K562 (cell line): ENCODE measurements around the gene AMH. TPM values are rescaled to one million over a fixed set of nuclear protein-coding genes. Genes with fewer than 3 reads are reported as not detected.

ENCODE experiments used
- ATAC-seq: fragments of 200-7000 bp; cut with Tn5 transposase; 3 replicates; pipeline ENCODE4 v1.9.1; 2020; ENCODE audit warnings: moderate library complexity
- BruUV-seq: library from RNA; stranded (reverse); fragments of 400-500 nt; replicated peaks from 2 replicates; lab custom pipeline; 2021; lab: Mats Ljungman, UMichigan
- CTCF ChIA-PET: fragments of 300-600 bp; formaldehyde crosslinking; extraction: SDS; loops from one replicate; lab custom pipeline; 2021; ENCODE audit warnings: low intra/inter-chr PET ratio; lab: Yijun Ruan, JAX
- POLR2A ChIA-PET: fragments of 300-600, 350-650 bp; sonication (Branson Sonifier 250); formaldehyde crosslinking; extraction: SDS; loops from one replicate; lab custom pipeline; 2021; ENCODE audit warnings: antibody characterized with exemption, inconsistent platforms; lab: Yijun Ruan, JAX
- DNase-seq, 4 experiments: peaks; one replicate each; pipeline versions ENCODE4 v3.0.0 to v3.0.0-alpha.2; 2011 to 2018; ENCODE audit warnings: low spot score in 3 of 4, mixed read lengths in 3 of 4; ENCODE audit errors: extremely low read depth in 1 of 4
- FAIRE-seq: peaks from 2 replicates; lab custom pipeline; 2011; peaks lifted over from hg19 to GRCh38; lab: Jason Lieb, UNC
- H2AFZ ChIP-seq: 2 replicates; pipeline ENCODE4 v1.6.0; 2011; ENCODE audit warnings: low read depth, low read length, control low read depth, inconsistent platforms
- H3K27ac ChIP-seq: fragments of 200-600 bp; 3 replicates; pipeline ENCODE4 v1.8.0; 2011; ENCODE audit warnings: low read depth, mild to moderate bottlenecking, control low read depth, inconsistent platforms, low read length, moderate library complexity, mixed read lengths; ENCODE audit errors: extremely low read depth
- H3K27me3 ChIP-seq, 2 experiments: fragments of 300-600 bp in 1 of 2; 2 replicates in 1 of 2; 3 replicates in 1 of 2; pipeline versions ENCODE4 v1.6.0 to v1.8.0; 2011; ENCODE audit warnings: inconsistent platforms in 2 of 2, low read length in 2 of 2, mild to moderate bottlenecking in 1 of 2, mixed read lengths in 1 of 2, moderate library complexity in 1 of 2; ENCODE audit not compliant: control insufficient read depth in 2 of 2, insufficient read depth in 2 of 2
- H3K36me3 ChIP-seq: fragments of 300-600 bp; 3 replicates; pipeline ENCODE4 v1.8.0; 2011; ENCODE audit warnings: mild to moderate bottlenecking, low read length, inconsistent platforms; ENCODE audit not compliant: control insufficient read depth, insufficient read depth
- H3K4me1 ChIP-seq, 2 experiments: fragments of 200-600 bp in 1 of 2; replicated peaks in 1 of 2; 2 replicates in 1 of 2; 3 replicates in 1 of 2; pipeline versions ENCODE4 v1.5.1 to v1.8.0; 2011; ENCODE audit warnings: inconsistent platforms in 2 of 2, low read length in 2 of 2, mild to moderate bottlenecking in 1 of 2, mixed read lengths in 1 of 2, moderate library complexity in 1 of 2; ENCODE audit not compliant: control insufficient read depth in 2 of 2, insufficient read depth in 2 of 2
- H3K4me2 ChIP-seq: 2 replicates; pipeline ENCODE4 v1.6.1; 2011; ENCODE audit warnings: low read length, control low read depth, inconsistent platforms, mixed read lengths; ENCODE audit not compliant: insufficient read depth
- H3K4me3 ChIP-seq: fragments of 200-600 bp; sonication (generic), shearing (Covaris generic); 2 replicates; pipeline ENCODE4 v1.5.1; 2016; ENCODE audit warnings: control low read depth, inconsistent platforms
- H3K79me2 ChIP-seq: fragments of 200-600 bp; 3 replicates; pipeline ENCODE4 v1.8.0; 2011; ENCODE audit warnings: low read length, inconsistent platforms; ENCODE audit not compliant: control insufficient read depth, insufficient read depth
- H3K9ac ChIP-seq, 2 experiments: 2 replicates each; pipeline versions ENCODE4 v1.6.0 to v1.6.1; 2011; ENCODE audit warnings: low read depth in 2 of 2, low read length in 2 of 2, control low read depth in 1 of 2, inconsistent platforms in 1 of 2, mild to moderate bottlenecking in 1 of 2, mixed read lengths in 1 of 2; ENCODE audit not compliant: insufficient read depth in 1 of 2
- H3K9me1 ChIP-seq: one replicate; pipeline ENCODE4 v1.6.0; 2011; ENCODE audit warnings: inconsistent platforms, mild to moderate bottlenecking, low read length, moderate library complexity; ENCODE audit not compliant: control insufficient read depth, insufficient read depth
- H3K9me3 ChIP-seq: replicated peaks from 2 replicates; pipeline ENCODE4 v1.5.1; 2011; ENCODE audit warnings: low read depth, low read length, inconsistent platforms; ENCODE audit not compliant: control insufficient read depth, insufficient read depth
- H4K20me1 ChIP-seq: replicated peaks from 2 replicates; pipeline ENCODE4 v1.6.1; 2011; ENCODE audit warnings: low read length, inconsistent platforms, mixed read lengths; ENCODE audit not compliant: control insufficient read depth, insufficient read depth
- CBX1 ChIP-seq: sonication (generic); IDR thresholded peaks from 2 replicates; pipeline ENCODE4 v1.6.1; 2016; ENCODE audit warnings: antibody characterized with exemption, low read depth, mild to moderate bottlenecking
- CBX8 ChIP-seq: fragments of 200-600 bp; sonication (generic); IDR thresholded peaks from 2 replicates; pipeline ENCODE4 v1.6.1; 2012; ENCODE audit warnings: borderline replicate concordance, mixed run types, low read depth, mild to moderate bottlenecking, moderate library complexity, mixed read lengths, low read length, control low read depth, inconsistent platforms; ENCODE audit not compliant: poor library complexity, severe bottlenecking; ENCODE audit errors: extremely low read depth
- DLX4 ChIP-seq: fragments of 250-450 bp; sonication (Bioruptor Pico); IDR thresholded peaks from 2 replicates; pipeline ENCODE4 v1.6.1; 2021; ENCODE audit warnings: mild to moderate bottlenecking
- ELK3 ChIP-seq: fragments of 450-650 bp; formaldehyde crosslinking; IDR thresholded peaks from 2 replicates; pipeline ENCODE4 v1.4.0; 2020; ENCODE audit warnings: mild to moderate bottlenecking
- ESRRB ChIP-seq: fragments of 250-450 bp; sonication (Bioruptor Pico); IDR thresholded peaks from 2 replicates; pipeline ENCODE4 v1.5.0; 2020; ENCODE audit warnings: mild to moderate bottlenecking, moderate library complexity, borderline replicate concordance
- FUS ChIP-seq: fragments of 200-400 bp; formaldehyde crosslinking; optimal IDR thresholded peaks from 2 replicates; pipeline ENCODE3; 2017; ENCODE audit warnings: low read depth, low read length
- HDAC6 ChIP-seq: IDR thresholded peaks from 2 replicates; pipeline ENCODE4 v1.6.1; 2012; ENCODE audit warnings: low read depth, mild to moderate bottlenecking, control low read depth, inconsistent platforms, low read length, moderate library complexity
- MAX ChIP-seq: sonication (generic); formaldehyde crosslinking; IDR thresholded peaks from 2 replicates; pipeline ENCODE4 v1.9.0; 2022; ENCODE audit warnings: mild to moderate bottlenecking, missing genetic modification reagents
- MCM5 ChIP-seq: fragments of 450-650 bp; IDR thresholded peaks from 2 replicates; pipeline ENCODE4 v1.6.1; 2016; ENCODE audit warnings: low read depth
- NCOR1 ChIP-seq: fragments of 450-650 bp; IDR thresholded peaks from 2 replicates; pipeline ENCODE4 v1.6.1; 2016; ENCODE audit warnings: mild to moderate bottlenecking, moderate library complexity
- NFXL1 ChIP-seq: fragments of 450-650 bp; formaldehyde crosslinking; IDR thresholded peaks from 2 replicates; pipeline ENCODE4 v1.4.0; 2021; ENCODE audit warnings: mild to moderate bottlenecking
- NR3C1 ChIP-seq: sonication (generic); formaldehyde crosslinking; IDR thresholded peaks from 2 replicates; pipeline ENCODE4 v1.8.1; 2022; ENCODE audit warnings: missing genetic modification reagents
- PHF20 ChIP-seq: fragments of 450-650 bp; IDR thresholded peaks from 2 replicates; pipeline ENCODE4 v1.6.1; 2018; ENCODE audit not compliant: partially characterized antibody
- POLR2AphosphoS5 ChIP-seq: IDR thresholded peaks from 2 replicates; pipeline ENCODE4 v1.6.1; 2011; ENCODE audit warnings: mild to moderate bottlenecking, low read depth, low read length, moderate library complexity; ENCODE audit not compliant: control insufficient read depth, insufficient read depth
- POLR2G ChIP-seq: fragments of 200-400 bp; formaldehyde crosslinking; IDR thresholded peaks from 2 replicates; pipeline ENCODE4 v1.6.1; 2017; ENCODE audit warnings: low read depth, mild to moderate bottlenecking, antibody characterized with exemption, low read length, moderate library complexity
- RBM39 ChIP-seq: fragments of 200-400 bp; formaldehyde crosslinking; optimal IDR thresholded peaks from 2 replicates; pipeline ENCODE3; 2018; ENCODE audit warnings: low read depth, low read length
- ZBTB17 ChIP-seq: fragments of 450-650 bp; formaldehyde crosslinking; IDR thresholded peaks from 2 replicates; pipeline ENCODE4 v1.4.0; 2020; ENCODE audit warnings: mild to moderate bottlenecking
- ZNF584 ChIP-seq: fragments of 200-800 bp; sonication (Bioruptor generic); IDR thresholded peaks from 2 replicates; pipeline ENCODE4 v1.6.1; 2016; ENCODE audit warnings: low read depth, mild to moderate bottlenecking, missing genetic modification characterization, missing compliant biosample characterization
- ZNF644 ChIP-seq: fragments of 200-800 bp; sonication (Bioruptor generic); IDR thresholded peaks from 2 replicates; pipeline ENCODE4 v1.6.1; 2016; ENCODE audit warnings: low read depth, missing genetic modification characterization, missing compliant biosample characterization
- ZNF699 ChIP-seq: fragments of 250-450 bp; sonication (Bioruptor Pico); IDR thresholded peaks from 2 replicates; pipeline ENCODE4 v1.8.0; 2021; ENCODE audit warnings: mild to moderate bottlenecking, moderate library complexity; ENCODE audit not compliant: insufficient replicate concordance
- WGBS: fragments of 100-300 bp; shearing (Covaris generic); methylation state at CpG from one replicate; pipeline ENCODE4 v1.1.6; 2016; ENCODE audit warnings: low coverage, mixed read lengths; ENCODE audit not compliant: insufficient coverage; ENCODE audit errors: missing lambda C conversion rate; 5-methylcytosine and 5-hydroxymethylcytosine counted together
- in situ Hi-C: fragments of 300-500 bp; cut with MboI; formaldehyde crosslinking; loops from 4 replicates; pipeline ENCODE4 v1.15.0; 2018; ENCODE audit warnings: inconsistent platforms, mixed read lengths
- intact Hi-C: fragments of 100-400 bp; cut with micrococcal nuclease; formaldehyde crosslinking; loops from 2 replicates; pipeline ENCODE4 v1.14.2; 2022
- polyA plus RNA-seq, 8 experiments: library from polyadenylated mRNA; depleted of rRNA in 4 of 8; stranded (reverse) in 5 of 8; unstranded in 3 of 8; fragments of >200 nt; fragmentation: Nextera tagmentation in 2 of 8; fragmentation: Illumina TruSeq in 1 of 8; extraction: Ambion mirVana in 2 of 8; extraction: Trizol in 1 of 8; gene quantifications; 2 replicates each; pipeline versions ENCODE4 v1.2.1 to v1.2.3, GENCODE V29; 2011 to 2014; ENCODE audit warnings: inconsistent platforms in 1 of 8, missing spikeins in 1 of 8
- total RNA-seq, 7 experiments: library from RNA; depleted of rRNA in 6 of 7; stranded (reverse); fragments of >200 nt in 6 of 7; fragmentation: Illumina TruSeq in 2 of 7; extraction: Trizol in 2 of 7; gene quantifications; 2 replicates each; pipeline versions ENCODE4 v1.2.1 to v1.2.3, GENCODE V29; 2011 to 2021; ENCODE audit warnings: low replicate concordance in 1 of 7

AMH gene
- total and polyA plus RNA-seq, 9 of the 15 experiments (the other 6 are each of a cell fraction or from before 2014, with no cell fraction given): 0.29 to 27.4 (median 2.6) TPM; not detected in 2

- H4K20me1 ChIP-seq: 0 out of 2 replicates have a peak, but pooled peaks cover 13% of the 10 kb centered on the region
- no peak overlapping the region for H3K4me2 ChIP-seq
- H3K27me3 ChIP-seq: no peaks in the 10 kb centered on the region
- in situ Hi-C loops (loop anchor here (10.0 kb wide), 1 partner anchor 84 kb away; no protein-coding TSS in a partner anchor), intact Hi-C loops (no loop called here)
- FAIRE-seq (no peak), DNase-seq (no peak), ATAC-seq (peak; percentile 3; the same call in 1 of the 3 replicates)
- H3K4me1 ChIP-seq: peaks cover 0 to 79% of the 10 kb centered on the region in 2 experiments; a peak in 3 of 5 replicates
- no peak overlapping the region for H3K27ac ChIP-seq
- 83% methylated on average over 11 of the region's 12 CpGs for WGBS
- peak overlapping the region in 1 of 2 experiments; percentile 70; a peak in 2 of 4 replicates for H3K9ac ChIP-seq
- peaks cover 79% of the 10 kb centered on the region; the same call in 2 of the 3 replicates for H3K36me3 ChIP-seq
- no peak overlapping the region for H3K4me3 ChIP-seq
- ChIA-PET CTCF (no interaction called here), POLR2A (interaction anchor here (0.5 to 1.9 kb wide), 7 partner anchors 9 to 496 kb away, joined by 3 to 9 read pairs (median 3); no protein-coding TSS in a partner anchor)
- no peak overlapping the region for H2AFZ ChIP-seq
- H3K9me3 ChIP-seq: no peaks in the 10 kb centered on the region
- H3K9me1 ChIP-seq: no peaks in the 10 kb centered on the region
- TSS peak; percentile 38 for BruUV-seq
- peaks cover 37% of the 10 kb centered on the region for H3K79me2 ChIP-seq
- TF ChIP-seq NFXL1 (CRISPR knock-in tag): no peak
- TF ChIP-seq ZNF584 (CRISPR knock-in tag): no peak
- TF ChIP-seq CBX1: no peak
- 0 out of 2 replicates have a peak, but pooled peaks have one; percentile 35 for TF ChIP-seq HDAC6
- 0 out of 2 replicates have a peak, but pooled peaks have one; percentile 55 for TF ChIP-seq ZBTB17 (CRISPR knock-in tag)
- TF ChIP-seq PHF20: no peak
- peak; percentile 42; the same call in 1 of the 2 replicates for TF ChIP-seq POLR2AphosphoS5
- TF ChIP-seq ZNF699 (CRISPR knock-in tag): no peak
- TF ChIP-seq NR3C1 (CRISPR knock-in tag): no peak
- TF ChIP-seq NCOR1: no peak
- 0 out of 2 replicates have a peak, but pooled peaks have one; percentile 12 for TF ChIP-seq MAX
- TF ChIP-seq POLR2G: peak; percentile 65
- no peak for TF ChIP-seq MCM5
- no peak for TF ChIP-seq FUS
- no peak for TF ChIP-seq RBM39
- no peak for TF ChIP-seq ZNF644 (tag)
- no peak for TF ChIP-seq CBX8
- TF ChIP-seq ESRRB: no peak
- no peak for TF ChIP-seq ELK3 (CRISPR knock-in tag)
- no peak for TF ChIP-seq DLX4 (CRISPR knock-in tag)
Observed at GRCh38 chr19:2230807-2231533, 18.2 kb upstream of the AMH start.
